CD4-positive, alpha-beta T cell treated with Interleukin-17A for 1 hour (primary cell): ENCODE data around the gene CEP120.
"Not testable (repeated sequence)": the region's sequence is repeated elsewhere in the genome, so short reads cannot be mapped to it uniquely, and the experiment has no call there.

Experiments used
- DNase-seq: peaks from one replicate; pipeline ENCODE4 v3.0.0-alpha.2; 2020

Gene CEP120

GRCh38 chr5:123371575-123372179 is 51.5 kb downstream of the CEP120 start:
- peak; percentile 7 for DNase-seq

- DNase-seq, result no peak
Observed at GRCh38 chr5:123369371-123369968, 53.7 kb downstream of the CEP120 start.

- no peak for DNase-seq
Observed at GRCh38 chr5:123367739-123368138, 55.5 kb downstream of the CEP120 start.

- DNase-seq, result no peak
Observed at GRCh38 chr5:123365156-123365555, 58.0 kb downstream of the CEP120 start.

- no peak for DNase-seq
Observed at GRCh38 chr5:123364441-123365155, 58.6 kb downstream of the CEP120 start.

GRCh38 chr5:123360910-123361309 is 62.3 kb downstream of the CEP120 start:
- DNase-seq, result no peak

GRCh38 chr5:123360201-123360571 is 63.0 kb downstream of the CEP120 start:
- no peak for DNase-seq

GRCh38 chr5:123359454-123360200 is 63.6 kb downstream of the CEP120 start:
- DNase-seq, result no peak

- no peak for DNase-seq
Observed at GRCh38 chr5:123358751-123359150, 64.5 kb downstream of the CEP120 start.

GRCh38 chr5:123358304-123358703 is 64.9 kb downstream of the CEP120 start:
- no peak for DNase-seq

GRCh38 chr5:123351820-123352219 is 71.4 kb downstream of the CEP120 start:
- DNase-seq, result no peak

GRCh38 chr5:123351240-123351639 is 72.0 kb downstream of the CEP120 start:
- DNase-seq, result no peak

GRCh38 chr5:123350742-123351141 is 72.5 kb downstream of the CEP120 start:
- no peak for DNase-seq

- DNase-seq, result peak; percentile 3
Observed at GRCh38 chr5:123344816-123345426, 78.3 kb downstream of the CEP120 start.

GRCh38 chr5:123340928-123341327 is 82.3 kb downstream of the CEP120 start:
- DNase-seq, result no peak

GRCh38 chr5:123308377-123308776 is 114.8 kb downstream of the CEP120 start:
- DNase-seq, result not testable (repeated sequence)

GRCh38 chr5:123305751-123306150 is 117.5 kb downstream of the CEP120 start:
- DNase-seq, result no peak

GRCh38 chr5:123304777-123305316 is 118.4 kb downstream of the CEP120 start:
- DNase-seq, result no peak

- DNase-seq, result no peak
Observed at GRCh38 chr5:123303802-123304201, 119.4 kb downstream of the CEP120 start.

- DNase-seq, result no peak
Observed at GRCh38 chr5:123300266-123300665, 122.9 kb downstream of the CEP120 start.

GRCh38 chr5:123299136-123299535 is 124.1 kb downstream of the CEP120 start:
- DNase-seq, result no peak

GRCh38 chr5:123298335-123299030 is 124.7 kb downstream of the CEP120 start:
- no peak for DNase-seq
